Stomach (tissue), 4 donors: ENCODE results near the gene ZDHHC11.
"Not testable (repeated sequence)": the region's sequence is repeated elsewhere in the genome, so short reads cannot be mapped to it uniquely, and the experiment has no call there.

Experiments
- EP300 ChIP-seq: sonication (generic); formaldehyde crosslinking; IDR thresholded peaks from one replicate; pipeline ENCODE4 v1.6.1; 2017; ENCODE audit warnings: antibody characterized with exemption
- TF ChIP-seq, protein P1 (sequence below), 7 experiments: fragments of 450-650 bp in 4 of 7; fragments of 200-600 bp in 3 of 7; sonication (generic) in 3 of 7; IDR thresholded peaks; one replicate each; pipeline ENCODE4 v1.5.1; 2016 to 2019; ENCODE audit warnings: antibody characterized with exemption in 7 of 7, control low read depth in 2 of 7, mild to moderate bottlenecking in 1 of 7

DNA sequence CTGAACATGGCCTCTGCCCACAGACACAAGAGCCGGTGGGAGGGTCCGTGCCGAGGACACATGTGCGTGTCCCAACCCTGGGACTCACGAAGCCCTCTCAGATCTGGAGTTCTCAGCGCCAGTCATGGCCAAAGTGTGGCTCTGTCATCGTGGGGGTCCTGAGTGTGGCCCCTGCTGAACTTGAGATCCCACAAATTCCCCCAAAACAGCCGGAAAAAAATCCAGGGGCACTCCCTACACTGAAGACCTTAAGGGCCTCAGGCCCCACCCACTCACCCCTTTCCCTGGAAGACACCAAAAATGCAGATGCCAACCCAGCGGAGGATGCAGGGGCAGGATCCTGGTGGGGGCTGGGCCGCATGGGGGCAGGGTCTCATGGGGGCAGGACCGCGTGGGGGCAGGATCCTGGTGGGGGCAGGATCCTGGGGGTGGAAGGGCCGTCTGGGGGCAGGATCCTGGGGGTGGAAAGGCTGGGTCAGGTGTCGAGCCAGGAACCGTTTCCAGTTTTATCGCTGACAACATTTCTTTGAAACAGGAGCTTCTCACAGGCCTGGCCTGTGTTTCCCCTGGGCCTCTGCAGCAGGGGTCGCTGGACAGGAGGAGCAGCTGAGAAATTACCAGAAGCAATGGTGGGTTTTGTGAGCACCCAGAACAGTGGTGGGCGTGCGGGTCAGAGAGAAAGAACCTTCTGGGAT is 79.6 kb downstream of the ZDHHC11 start:
- TF ChIP-seq, protein P1, sequence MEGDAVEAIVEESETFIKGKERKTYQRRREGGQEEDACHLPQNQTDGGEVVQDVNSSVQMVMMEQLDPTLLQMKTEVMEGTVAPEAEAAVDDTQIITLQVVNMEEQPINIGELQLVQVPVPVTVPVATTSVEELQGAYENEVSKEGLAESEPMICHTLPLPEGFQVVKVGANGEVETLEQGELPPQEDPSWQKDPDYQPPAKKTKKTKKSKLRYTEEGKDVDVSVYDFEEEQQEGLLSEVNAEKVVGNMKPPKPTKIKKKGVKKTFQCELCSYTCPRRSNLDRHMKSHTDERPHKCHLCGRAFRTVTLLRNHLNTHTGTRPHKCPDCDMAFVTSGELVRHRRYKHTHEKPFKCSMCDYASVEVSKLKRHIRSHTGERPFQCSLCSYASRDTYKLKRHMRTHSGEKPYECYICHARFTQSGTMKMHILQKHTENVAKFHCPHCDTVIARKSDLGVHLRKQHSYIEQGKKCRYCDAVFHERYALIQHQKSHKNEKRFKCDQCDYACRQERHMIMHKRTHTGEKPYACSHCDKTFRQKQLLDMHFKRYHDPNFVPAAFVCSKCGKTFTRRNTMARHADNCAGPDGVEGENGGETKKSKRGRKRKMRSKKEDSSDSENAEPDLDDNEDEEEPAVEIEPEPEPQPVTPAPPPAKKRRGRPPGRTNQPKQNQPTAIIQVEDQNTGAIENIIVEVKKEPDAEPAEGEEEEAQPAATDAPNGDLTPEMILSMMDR (IDR thresholded peaks at IDR 0.05), result not testable (repeated sequence)
- not testable (repeated sequence) for TF ChIP-seq EP300
